GM19397 (cell line): ENCODE measurements around the gene HUWE1.

ENCODE experiments used
- ATAC-seq: cut with Tn5 transposase; IDR thresholded peaks from one replicate; pipeline ENCODE4 v1.9.1; 2021; ENCODE audit warnings: mild to moderate bottlenecking, moderate library complexity; ENCODE audit not compliant: unreplicated experiment

HUWE1 gene

DNA sequence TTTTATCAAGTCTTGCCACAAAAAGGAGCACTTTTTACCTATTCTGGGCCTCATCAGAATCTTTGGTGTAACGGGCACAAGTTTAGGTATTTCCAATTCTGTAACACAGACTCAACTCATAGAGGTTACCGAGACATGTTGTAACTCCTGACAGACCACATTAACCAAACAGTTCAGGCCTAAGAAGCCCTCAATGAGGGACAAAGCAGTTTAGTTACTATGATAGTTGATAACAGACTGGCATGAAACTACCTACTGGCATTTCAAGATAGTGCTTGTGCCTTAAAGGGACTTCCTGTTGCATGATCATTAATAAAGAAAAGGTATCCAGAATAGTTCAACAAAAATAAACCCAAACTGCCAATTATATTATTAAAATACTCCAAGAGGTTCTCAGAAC lies 64.1 kb downstream of the HUWE1 start:
- no peak for ATAC-seq

DNA sequence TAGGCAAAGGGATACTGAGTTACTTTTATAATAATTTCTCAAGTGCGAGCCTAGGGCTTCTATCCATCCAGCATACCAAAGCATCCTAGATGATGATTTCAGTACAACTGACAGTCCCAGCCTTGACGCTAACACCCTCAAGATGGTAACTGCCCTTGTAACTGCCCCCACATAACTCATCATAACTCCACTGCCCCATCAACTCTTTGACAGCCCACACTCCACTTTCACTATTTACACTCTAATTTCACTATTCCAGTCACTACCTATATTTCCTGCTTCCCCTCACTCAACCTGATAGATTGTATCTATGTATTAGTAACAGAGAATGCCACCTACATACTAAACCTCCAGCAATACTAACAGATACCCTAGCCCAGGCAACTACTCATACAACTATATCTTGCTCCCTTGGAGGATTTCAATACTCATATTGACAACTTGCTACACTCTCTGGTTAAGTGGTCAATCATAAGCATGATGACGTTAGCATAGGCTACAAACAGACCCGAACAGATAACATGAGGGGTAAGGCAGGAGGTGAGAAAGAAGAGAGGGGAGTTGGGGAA lies 65.0 kb downstream of the HUWE1 start:
- ATAC-seq = no peak

DNA sequence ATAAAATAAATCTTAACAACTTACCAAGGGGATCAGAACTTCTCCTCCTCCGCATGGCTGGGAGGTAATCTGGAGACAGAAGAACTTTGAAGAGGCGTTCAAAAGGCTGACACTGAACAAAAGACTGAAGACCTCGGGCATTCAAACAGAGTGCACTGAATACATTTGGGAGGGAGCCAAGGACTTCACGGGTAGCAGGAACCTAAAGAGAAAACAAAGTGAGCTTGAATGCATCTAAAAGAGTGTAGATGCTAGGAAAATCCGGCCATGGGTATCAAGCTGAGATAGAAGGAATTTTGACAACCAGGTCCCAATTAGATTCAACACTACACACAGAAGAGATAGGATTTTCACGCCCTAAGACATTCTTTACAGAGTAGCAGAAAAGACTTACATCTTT lies 69.6 kb downstream of the HUWE1 start:
- no peak for ATAC-seq

DNA sequence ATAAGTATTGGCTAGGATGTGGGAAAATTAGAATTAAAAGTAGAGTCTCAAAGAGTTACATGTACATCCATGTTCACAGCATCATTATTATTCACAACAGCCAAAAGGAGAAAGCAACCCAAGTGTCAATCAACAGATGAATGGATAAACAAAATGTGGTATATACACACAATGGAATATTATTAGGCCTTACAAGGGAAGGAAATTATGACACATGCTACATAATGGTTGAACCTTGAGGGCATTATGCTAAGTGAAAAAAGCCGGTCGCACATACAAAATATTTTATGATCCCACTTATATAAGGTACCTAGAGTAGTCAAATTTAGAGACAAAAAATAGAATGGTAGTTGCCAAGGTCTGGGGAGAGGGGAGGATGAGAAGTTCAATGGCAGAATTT lies 80.1 kb downstream of the HUWE1 start:
- ATAC-seq = no peak

DNA sequence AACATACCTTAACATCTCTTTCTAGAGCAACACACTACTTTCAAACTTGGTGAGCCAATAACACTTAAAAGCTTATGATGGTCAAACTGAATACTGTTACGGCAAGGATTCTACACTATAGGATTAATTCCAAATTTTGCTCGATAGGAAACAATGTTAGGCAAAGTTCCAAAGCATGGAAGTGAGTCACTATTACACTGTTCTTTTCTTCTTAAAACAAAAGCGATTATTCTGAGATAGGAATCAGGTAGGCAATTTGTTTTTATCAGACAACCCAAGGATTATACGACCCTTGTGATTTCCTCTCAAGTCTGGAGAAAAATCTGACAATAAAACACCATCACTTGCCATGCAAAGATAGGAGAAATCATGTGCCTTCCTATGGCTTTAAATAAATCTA lies 81.5 kb downstream of the HUWE1 start:
- no peak for ATAC-seq

DNA sequence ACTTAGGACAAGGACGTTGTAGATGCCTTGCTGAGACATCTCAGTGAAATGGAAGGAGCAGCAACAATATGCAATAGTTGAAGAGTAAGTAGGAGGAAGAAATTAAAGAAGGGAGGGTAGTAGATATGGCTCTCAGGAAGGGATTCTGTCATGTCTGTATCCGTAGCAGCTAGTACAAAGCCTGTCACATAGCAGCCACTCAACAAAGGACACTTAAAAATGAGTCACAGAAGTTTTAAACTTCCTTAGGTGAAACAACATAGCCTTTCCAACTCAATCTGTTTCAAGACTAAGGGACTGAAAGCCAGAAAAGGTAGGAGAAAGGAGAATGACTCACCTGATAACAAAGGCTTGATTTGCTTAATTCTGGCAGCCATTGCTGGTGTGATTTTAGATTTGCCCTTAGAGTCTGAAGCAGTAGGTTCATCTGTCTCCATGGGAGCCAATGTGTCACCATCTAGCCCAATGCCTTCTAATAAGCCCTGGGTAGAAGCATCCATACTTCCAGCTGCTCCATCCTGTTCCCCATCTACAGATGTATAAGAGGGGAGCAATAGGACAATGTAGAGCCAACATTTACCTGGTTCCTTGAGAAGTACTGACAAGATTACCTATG lies 86.6 kb downstream of the HUWE1 start:
- ATAC-seq = no peak

DNA sequence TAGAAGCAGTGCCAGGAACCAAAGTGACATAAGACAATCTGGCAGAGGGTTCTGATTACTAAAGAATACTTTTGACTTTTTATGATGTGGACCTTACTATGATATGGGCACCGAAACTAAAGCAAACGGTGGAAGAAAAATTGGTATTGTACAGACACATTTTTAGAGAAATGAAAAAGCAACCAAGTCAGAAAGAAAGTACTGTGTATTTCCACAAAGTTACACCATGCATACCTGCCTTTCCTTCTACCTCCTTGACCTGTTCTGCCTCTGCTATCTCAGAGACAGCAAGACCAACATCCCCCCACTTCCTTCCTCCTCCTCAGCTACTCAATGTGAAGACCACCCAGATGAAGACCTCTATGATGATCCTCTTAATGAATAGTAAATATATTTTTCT lies 88.3 kb downstream of the HUWE1 start:
- no peak for ATAC-seq

DNA sequence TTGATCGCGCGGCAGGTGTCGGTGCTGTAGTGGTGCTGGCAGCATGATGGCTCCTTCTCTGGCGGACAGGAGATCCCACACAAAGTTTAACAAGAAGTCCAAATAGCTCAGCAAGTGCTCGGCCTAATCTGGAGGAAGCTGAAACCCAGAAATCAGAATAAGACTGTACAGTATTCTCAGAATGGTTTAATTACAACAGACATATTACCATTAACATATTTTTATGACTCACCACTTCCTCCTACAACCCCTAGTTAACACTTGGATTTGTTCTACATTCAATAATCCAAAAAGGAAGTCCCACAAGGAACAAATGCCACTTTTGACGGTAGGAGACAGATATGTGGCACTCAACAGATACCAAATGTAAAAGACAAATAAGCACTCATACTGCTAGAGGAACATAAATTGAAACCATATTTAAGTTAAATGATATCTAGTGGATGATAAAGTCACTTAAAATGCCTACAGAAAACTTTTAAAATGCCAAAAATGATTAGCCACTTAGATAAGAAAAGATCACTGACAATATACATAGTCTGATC lies 91.2 kb downstream of the HUWE1 start:
- ATAC-seq = no peak

DNA sequence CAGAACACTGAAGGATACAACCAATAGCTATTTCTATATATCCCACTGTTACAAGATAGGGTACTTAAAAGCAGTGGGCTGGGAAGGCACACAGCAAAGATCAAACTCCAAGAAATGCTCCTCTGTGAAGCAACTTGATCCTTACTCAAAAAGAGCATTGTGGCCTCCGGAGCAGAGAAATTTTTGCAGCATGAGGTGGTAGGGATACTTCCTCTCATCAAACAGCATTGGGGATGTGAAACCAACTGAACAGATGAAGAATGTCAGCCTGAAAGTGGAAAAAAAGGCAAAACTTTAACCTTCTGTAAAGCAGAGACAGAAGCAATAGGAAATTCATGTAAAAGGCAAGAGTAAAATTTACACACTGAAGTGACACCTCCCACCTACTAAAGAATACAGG lies 92.2 kb downstream of the HUWE1 start:
- ATAC-seq = no peak

DNA sequence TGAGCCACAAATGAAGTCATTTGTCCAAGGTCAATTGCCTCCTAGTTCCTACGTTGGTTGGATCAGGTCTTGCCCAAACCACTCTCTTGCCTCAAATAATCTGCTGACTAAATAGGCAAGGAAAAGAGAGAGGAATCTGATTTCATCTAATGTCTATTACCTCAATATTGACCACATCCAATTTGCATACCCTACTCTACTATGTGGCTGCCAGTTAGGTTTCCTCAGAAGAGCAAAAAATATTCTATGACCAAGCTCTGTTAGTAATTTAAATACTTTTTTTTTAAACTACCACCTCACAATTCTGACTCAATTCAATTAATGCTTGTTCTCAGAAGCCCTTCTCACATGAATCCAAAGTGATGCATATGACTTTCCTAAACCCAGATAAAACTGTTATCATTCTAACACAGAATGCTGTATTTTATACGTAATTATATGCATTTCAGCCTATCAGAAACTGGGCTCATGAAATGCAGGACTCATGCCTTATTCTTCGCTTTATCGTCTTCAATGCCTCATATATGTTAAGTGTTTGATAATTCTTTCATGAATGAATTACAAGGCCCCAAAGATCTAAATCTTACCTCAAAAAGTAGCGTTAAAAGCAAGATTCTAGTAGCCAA lies 98.6 kb downstream of the HUWE1 start:
- ATAC-seq = no peak

DNA sequence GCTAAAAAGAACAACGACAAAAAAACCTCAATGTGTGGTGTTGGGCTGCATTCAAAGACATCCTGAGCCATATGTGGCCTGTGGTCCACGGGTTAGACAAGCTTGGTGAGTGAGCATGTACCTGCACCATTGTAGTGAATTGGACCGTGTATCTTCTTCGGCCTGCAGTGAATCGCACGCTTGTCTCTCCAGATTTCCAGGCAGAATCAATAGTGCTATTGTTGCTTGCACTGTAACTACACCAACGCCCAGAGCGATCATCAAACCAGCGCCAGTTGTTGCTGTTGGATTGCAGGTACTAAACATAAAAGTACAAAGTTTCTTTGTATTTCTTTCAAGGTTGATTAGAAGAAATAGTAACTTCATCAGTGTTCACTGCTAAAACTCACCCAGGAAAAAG lies 101.6 kb downstream of the HUWE1 start:
- ATAC-seq = no peak

DNA sequence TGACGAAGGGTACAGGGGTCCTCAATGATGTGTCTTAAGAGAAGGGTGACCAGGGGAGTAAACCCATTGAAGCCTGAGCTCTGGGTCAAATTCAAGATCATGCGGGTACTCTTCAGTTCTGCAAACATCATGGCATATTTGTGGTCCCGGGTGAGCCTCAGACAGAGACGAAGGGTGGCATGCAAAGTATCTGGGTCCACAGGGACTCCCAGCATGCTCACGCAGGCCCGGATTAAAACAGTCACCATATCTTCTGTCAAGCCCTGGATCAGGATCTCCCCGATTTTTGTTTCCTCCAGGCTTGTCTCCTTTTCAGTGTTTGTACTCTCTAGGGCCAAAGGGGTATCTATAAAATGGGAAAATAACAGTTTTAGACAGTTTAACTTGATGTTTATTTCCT lies 102.9 kb downstream of the HUWE1 start:
- no peak for ATAC-seq

DNA sequence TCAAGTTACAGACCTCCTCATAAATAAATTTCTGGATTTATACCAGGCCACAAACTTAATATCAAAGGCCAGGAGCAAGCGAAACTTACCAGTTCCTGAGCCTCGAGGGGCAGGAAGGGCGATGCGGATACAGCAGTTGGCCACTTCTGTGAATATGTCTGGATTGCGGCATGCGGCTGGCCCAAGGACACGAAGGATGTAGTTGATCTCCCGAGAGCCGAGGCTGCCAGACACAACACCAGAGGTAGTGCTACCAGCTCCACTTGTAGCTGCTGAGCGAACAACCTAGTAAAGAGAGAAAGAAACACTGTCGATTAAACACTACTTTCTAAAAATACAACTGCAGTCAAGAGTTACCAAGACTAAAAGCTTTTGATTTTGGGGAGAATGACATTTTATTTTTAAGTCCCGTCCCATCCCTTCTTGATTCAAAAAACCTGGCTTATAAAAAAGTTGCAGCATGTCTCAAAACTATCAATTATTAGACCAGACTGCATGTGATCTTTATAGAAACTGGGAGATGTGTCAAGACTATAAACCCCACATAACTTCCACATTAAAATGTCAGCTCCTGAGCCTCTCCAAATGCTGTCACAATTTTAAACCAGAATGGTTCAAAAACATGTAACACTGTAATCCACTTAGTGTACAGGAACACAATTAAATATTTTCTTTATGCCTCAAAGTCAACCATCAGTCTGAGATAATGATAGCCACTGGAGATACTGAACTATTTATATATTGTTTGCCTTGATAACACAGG lies 105.6 kb downstream of the HUWE1 start:
- ATAC-seq = no peak

DNA sequence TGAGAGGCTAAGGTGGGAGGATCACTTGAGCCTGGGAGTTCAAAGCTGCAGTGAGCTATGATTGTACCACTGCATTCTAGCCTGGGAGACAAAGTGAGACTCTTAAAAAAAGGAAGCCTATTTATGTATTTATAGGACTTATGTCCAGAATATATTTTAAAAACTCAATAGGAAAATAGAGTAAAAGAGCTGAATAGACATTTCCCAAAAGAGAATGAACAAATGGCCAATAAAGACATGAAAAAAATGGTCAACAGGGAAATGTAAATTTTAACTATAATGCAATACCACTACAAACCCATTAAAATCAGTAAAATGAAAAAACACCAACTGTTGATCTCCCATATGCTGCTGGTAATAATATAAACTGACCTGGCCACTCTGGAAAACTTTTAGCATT lies 115.0 kb downstream of the HUWE1 start:
- ATAC-seq = no peak

DNA sequence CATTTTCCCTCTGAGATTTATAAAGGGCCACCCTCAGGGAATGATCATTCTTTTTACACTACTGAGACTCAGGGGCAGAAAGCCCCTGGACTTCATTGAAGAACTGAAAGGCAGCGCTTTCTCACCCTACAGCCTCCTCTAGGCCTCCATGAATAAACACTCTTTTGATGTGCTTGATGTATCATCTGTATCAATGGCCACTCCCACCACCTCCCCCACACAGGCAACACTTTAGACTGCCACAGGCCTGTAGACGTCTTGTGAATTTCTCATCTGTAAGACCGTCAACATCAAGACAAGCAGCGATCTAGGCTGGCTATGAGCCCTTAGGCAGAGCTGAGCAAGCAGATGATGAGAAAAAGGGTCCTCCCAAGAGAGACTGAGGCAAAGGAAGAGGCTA lies 123.2 kb downstream of the HUWE1 start:
- ATAC-seq = no peak

DNA sequence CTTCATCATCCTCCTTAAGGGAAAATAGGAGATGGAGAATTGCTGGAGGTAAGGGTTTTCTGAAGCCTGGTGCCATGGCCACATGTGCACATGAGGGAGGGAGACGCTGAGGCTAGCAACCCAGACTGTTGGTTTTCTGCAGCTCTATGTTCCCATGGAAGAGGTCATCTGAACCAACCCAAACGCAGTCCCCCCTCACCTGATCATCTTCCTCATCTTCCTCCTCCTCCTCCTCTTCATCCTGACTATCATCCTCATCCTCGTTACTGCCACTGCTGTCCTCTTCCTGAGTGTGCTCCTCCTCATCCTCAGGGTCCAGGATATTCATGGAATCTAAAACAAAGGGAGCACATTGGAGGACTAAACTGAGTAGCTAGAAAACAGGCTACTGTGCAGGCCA lies 124.6 kb downstream of the HUWE1 start:
- ATAC-seq = no peak

DNA sequence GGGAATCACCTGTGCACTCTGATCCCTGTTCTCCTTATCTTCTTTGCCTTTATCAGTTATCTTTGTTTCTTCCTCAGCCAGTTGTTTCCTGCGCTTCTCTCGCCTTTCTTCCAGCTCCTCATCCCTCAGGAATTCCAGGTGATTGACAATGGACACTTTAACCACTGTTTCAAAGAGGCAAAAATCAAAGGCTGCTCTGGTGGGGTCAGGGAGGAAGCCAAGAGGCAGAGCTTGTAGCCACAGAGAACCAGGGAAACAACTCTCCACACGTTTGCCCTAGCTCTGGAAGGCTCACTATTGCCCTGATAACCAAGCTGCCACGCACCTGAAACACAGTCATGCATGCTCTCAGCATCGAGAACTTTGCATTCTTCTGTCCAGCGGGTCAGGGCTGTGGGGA lies 127.9 kb downstream of the HUWE1 start:
- ATAC-seq = no peak

DNA sequence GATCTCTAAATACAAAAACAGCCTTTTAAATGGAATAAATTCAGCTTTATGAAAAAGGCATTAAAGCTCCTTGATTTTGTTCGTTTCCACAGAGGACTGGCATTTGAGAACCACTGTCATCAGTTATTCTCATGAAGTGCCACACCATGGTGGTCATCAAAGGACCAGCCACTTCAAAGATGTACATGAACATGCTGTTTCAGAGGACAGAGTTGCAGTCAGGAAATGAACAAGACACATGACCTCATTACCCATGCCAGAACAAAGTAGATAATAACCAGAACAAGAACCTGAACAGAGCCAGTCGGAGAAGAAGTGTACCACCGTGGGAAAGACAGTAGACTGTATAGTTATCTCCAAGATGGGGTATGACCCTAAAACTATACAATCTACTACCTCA lies 129.7 kb downstream of the HUWE1 start:
- ATAC-seq = no peak

DNA sequence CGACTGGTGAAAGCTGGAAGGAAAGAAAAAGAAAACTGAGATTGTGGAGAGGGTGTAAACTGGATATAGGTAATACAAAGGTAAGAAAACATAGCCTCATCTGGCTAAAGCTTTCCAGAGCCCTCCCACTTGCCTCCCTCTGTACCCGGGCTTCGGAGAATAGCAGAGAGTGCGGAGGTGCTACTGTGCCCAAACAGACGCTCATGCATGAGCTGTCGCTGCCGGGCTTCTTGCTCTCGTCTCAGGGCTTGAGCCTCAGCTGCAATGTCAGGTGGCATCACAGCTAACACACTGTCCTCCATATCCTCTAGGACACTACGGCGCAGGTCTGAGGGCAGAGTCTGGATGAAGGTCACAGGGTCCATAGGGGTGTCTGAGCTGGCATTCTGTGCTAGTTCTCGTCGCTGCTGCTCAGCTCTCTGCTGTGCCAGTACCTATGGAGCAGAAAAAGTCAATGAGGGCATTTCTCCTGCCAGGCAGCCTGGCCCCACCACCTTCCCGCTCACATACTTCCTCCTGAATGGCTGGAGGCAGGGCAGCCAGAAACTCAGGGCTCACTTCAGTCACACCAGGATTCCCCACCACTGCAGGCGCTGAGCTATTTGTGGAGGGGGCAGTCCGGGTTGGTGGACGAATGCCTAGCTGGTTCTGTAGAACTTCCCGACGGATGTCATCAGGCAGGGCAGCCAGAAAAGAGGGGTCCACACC lies 135.6 kb downstream of the HUWE1 start:
- ATAC-seq = no peak

DNA sequence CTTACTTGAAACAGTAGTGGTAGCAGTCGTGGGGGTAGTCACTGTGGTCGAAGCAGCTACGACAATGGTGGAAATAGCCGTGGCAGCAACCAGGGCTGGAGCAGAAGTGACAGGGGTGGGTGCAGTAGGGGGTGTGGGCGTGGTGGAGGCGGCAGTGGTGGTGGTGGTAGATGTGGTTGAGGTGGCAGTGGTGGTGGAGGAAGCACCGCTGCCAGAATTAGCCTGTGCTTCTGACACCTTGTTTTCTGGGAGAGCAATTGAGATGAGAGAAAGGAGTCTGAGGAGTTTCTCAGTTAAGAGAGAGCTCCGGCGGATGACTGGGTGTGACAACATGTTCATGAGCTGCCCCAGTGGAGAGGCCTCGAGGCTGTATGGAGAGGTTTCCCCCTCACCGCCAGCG lies 138.9 kb downstream of the HUWE1 start:
- ATAC-seq = no peak

DNA sequence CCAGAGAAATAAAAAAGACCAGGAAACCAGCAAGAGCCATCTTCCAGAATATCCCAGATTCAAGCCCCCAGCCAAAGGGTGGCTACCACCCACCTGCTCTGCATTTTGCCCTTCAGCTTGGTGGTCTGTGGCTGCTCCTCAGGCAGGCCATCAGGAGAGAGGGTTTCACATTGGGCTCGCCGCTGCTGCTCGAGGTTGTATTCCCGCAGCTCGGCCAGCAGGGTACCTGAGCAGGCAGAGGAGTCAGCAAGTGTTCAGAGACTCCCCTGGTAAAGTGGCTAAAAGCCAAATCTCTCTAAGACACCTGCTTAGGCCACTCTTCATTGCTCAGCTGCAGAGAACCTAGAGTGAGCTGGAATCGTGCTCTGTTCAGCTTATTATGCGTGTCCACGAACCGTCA lies 141.6 kb downstream of the HUWE1 start:
- ATAC-seq = no peak
